Adipocyte (in vitro differentiated cells): ENCODE results near the gene FANCE.
A peak's percentile ranks its signal among the peaks of the same experiment; 100 is the strongest.

Source experiments
- DNase-seq: peaks from one replicate; pipeline ENCODE4 v3.0.0-alpha.2; 2015; ENCODE audit warnings: low read depth
- H3K27me3 ChIP-seq: replicated peaks from 2 replicates; pipeline ENCODE4 v1.7.0; 2013; ENCODE audit warnings: mild to moderate bottlenecking, low read length, moderate library complexity; ENCODE audit not compliant: control insufficient read depth, insufficient read depth
- H3K36me3 ChIP-seq: 2 replicates; pipeline ENCODE4 v1.7.0; 2013; ENCODE audit warnings: low read length, mild to moderate bottlenecking, moderate library complexity; ENCODE audit not compliant: control insufficient read depth, insufficient read depth, severe bottlenecking
- H3K4me1 ChIP-seq: 2 replicates; pipeline ENCODE4 v1.7.0; 2013; ENCODE audit warnings: mild to moderate bottlenecking, low read length, moderate library complexity; ENCODE audit not compliant: control insufficient read depth, insufficient read depth
- H3K4me3 ChIP-seq: 2 replicates; pipeline ENCODE4 v1.7.0; 2013; ENCODE audit warnings: mild to moderate bottlenecking, low read length, moderate library complexity
- H3K9ac ChIP-seq: 2 replicates; pipeline ENCODE4 v1.7.0; 2013; ENCODE audit warnings: mild to moderate bottlenecking, low read length, moderate library complexity
- H3K9me3 ChIP-seq: 2 replicates; pipeline ENCODE4 v1.7.0; 2013; ENCODE audit warnings: mild to moderate bottlenecking, low read length, moderate library complexity; ENCODE audit not compliant: control insufficient read depth

The FANCE gene

GRCh38 chr6:35487658-35488516 lies 35.7 kb downstream of the FANCE start:
- Histone ChIP-seq H3K27me3 (no peaks in the 10 kb centered on the region), H3K9ac (no peak overlapping the region), H3K4me3 (no peak overlapping the region), H3K36me3 (peaks cover 6% of the 10 kb centered on the region), H3K4me1 (peaks cover 35% of the 10 kb centered on the region), H3K9me3 (no peaks in the 10 kb centered on the region)
- peak; percentile 33 for DNase-seq

DNA sequence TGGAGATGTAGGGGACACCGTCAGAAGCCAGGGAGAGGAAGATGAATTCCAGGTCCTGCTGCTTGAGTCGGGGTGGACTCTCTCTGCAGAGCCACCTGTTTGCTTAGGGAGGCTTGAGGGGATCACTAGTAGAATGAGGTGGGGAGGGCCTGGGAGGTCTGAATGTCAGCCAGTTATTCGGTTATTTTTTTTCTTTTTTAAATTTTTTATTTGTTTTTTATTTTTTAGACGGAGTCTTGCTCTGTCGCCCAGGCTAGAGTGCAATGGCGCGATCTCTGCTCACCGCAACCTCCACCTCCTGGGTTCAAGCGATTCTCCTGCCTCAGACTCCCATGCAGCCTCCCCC lies 36.4 kb downstream of the FANCE start:
- H3K4me1 ChIP-seq = peaks cover 35% of the 10 kb centered on the region
- no peak for DNase-seq

DNA sequence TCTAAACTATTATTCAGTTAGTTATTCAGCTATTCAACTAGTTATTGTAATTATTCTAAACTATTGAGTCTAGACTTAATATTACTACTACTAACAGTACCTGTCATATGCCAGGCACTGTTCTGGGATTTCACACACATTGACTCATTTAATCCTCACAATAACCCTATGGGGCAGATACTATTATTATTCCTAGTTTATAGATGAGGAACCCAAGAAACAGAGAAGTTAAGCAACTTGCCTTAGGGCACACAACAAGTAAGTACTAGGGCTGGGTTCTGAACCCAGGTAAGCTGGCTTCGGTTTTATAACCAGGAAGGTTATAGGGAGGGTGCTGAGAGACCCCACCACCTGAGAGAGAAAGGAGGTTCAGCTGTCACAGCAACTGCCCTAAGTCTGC lies 36.9 kb downstream of the FANCE start:
- Histone ChIP-seq H3K27me3 (no peaks in the 10 kb centered on the region), H3K4me1 (peaks cover 39% of the 10 kb centered on the region)

More for the DNA sequence above, 36.4 kb downstream of the FANCE start:
- Histone ChIP-seq H3K4me3 (no peak overlapping the region), H3K9ac (no peak overlapping the region), H3K36me3 (peaks cover 4% of the 10 kb centered on the region), H3K9me3 (no peaks in the 10 kb centered on the region), H3K27me3 (no peaks in the 10 kb centered on the region)

GRCh38 chr6:35489995-35490791 lies 38.1 kb downstream of the FANCE start:
- Histone ChIP-seq H3K9ac (peak overlapping the region; percentile 20), H3K4me3 (peak overlapping the region; percentile 39), H3K27me3 (no peaks in the 10 kb centered on the region), H3K9me3 (no peaks in the 10 kb centered on the region), H3K4me1 (peaks cover 42% of the 10 kb centered on the region), H3K36me3 (no peaks in the 10 kb centered on the region)
- DNase-seq = peak; percentile 71

More for the DNA sequence above, 36.9 kb downstream of the FANCE start:
- Histone ChIP-seq H3K4me3 (no peak overlapping the region), H3K36me3 (peaks cover 2% of the 10 kb centered on the region), H3K9me3 (no peaks in the 10 kb centered on the region), H3K9ac (no peak overlapping the region)
- no peak for DNase-seq

DNA sequence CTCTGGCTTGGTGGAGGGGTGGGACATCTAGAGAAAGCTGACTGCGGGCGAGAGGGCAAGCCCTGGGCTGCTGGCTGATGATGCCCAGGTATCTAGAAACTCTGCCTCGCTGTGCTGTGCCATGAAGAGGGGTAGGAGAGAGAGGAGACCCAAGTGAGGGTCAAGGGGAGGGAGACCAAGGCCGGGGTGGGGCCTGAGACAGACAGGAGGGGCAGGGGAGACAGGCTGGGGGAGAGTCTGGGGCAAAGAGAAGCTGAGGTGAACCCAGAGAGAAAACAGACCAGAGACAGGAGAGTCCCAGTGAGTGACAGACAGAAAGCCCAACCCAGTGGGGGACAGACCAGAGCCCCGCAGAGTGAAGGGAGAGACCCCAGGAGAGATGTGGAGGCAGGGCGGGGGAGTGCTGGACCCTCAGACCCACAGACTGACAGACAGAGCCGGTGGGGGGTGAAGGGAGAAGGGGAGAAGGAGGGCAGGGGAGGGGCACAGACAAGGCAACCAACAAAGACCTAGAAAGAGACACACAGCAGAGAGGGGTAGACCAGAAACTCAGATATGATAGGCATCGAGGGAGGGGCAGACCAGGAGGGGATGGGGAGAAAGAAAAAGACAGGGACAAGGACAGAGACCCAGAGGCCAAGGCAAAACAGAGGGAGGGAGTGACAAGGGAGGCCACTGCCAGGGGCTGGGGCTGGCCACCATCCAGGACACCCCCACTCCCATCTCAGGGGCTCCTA lies 38.9 kb downstream of the FANCE start:
- H3K9ac ChIP-seq = no peak overlapping the region
- no peak overlapping the region for H3K4me3 ChIP-seq
- peaks cover 41% of the 10 kb centered on the region for H3K4me1 ChIP-seq
- DNase-seq = no peak
- no peaks in the 10 kb centered on the region for H3K9me3 ChIP-seq
- H3K27me3 ChIP-seq = no peaks in the 10 kb centered on the region
- H3K36me3 ChIP-seq = no peaks in the 10 kb centered on the region

DNA sequence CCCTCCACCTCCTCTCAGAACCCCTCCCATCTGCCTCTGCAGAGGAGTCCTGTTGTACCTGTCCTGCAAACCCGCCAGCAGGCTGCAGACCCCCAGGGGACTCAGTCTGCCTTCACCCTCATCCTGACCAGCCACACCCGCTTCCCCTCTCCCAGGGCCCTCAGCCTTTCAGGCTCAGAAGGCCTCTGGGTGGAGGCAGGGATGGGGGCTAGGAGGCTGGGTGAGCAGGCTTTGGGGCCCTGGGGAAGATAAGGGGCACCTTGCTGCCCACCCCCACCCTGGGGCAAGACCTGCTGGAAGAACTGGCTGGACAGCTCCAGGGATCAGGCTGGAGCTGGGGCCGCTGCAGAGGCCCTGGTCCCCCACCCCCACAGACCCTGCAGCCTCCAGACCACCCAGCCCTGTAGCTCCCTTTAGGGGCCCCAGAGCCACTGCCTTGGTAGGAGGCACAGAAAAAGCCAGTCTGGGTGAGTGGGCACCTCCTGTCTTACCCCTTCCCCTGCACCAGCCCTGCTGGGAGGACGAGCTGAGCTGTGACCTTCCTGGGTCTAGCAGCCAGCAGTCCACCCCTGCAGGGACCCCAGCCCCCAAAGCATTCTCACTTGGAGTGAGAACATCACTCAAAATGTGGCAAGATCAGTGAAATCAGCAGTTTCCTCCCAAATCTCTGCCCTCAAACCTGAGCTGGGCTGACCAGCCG lies 39.6 kb downstream of the FANCE start:
- H3K9ac ChIP-seq = peak overlapping the region; percentile 29
- H3K36me3 ChIP-seq = no peaks in the 10 kb centered on the region
- DNase-seq = peak; percentile 24

DNA sequence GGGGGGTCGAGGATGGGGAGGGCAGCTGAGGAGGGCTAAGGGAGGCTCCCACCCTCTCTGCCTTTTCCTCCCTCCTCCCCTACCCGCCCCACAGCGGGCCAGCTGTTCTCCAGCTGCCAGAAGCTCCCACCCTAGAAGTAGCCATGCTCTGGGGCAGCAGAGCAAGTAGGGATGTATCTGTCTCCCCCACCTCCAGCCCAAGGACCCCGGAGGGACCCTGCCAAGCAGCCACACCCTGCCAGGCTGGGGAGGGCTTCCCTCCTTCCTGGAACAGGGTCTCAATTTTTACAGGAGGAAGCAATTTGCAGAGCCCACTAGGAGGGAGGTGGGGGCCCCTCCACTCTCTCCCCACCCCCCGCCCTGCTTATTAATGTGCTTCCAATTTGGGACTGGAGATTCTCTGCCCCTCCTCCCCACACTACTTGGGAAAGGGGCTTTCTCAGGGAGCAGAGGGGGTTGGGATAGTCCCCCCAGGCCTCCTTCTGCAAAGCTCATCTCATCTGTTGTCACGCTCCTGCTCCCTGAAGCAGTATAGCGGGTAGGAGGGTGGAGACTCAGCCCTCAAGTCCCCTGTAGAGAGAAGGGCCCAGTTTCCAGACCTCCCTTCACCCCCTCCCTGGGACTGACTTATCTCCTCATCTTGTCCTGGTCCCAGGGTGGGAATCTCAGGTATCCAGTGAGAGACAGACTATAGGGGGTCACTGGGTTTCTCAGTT lies 40.3 kb downstream of the FANCE start:
- Histone ChIP-seq H3K9ac (peak overlapping the region; percentile 29), H3K9me3 (no peaks in the 10 kb centered on the region), H3K4me3 (no peak overlapping the region), H3K4me1 (peaks cover 36% of the 10 kb centered on the region), H3K36me3 (no peaks in the 10 kb centered on the region), H3K27me3 (no peaks in the 10 kb centered on the region)
- DNase-seq = peak; percentile 21

More for the DNA sequence above, 39.6 kb downstream of the FANCE start:
- no peaks in the 10 kb centered on the region for H3K27me3 ChIP-seq
- no peak overlapping the region for H3K4me3 ChIP-seq
- peaks cover 36% of the 10 kb centered on the region for H3K4me1 ChIP-seq
- no peaks in the 10 kb centered on the region for H3K9me3 ChIP-seq

- no peaks in the 10 kb centered on the region for H3K36me3 ChIP-seq
- no peaks in the 10 kb centered on the region for H3K9me3 ChIP-seq
- H3K4me3 ChIP-seq = no peak overlapping the region
- no peak overlapping the region for H3K9ac ChIP-seq
- peak; percentile 16 for DNase-seq
- H3K4me1 ChIP-seq = peaks cover 32% of the 10 kb centered on the region
- H3K27me3 ChIP-seq = no peaks in the 10 kb centered on the region
Measured at GRCh38 chr6:35492974-35493284, 40.8 kb downstream of the FANCE start.

GRCh38 chr6:35493307-35493983 lies 41.3 kb downstream of the FANCE start:
- Histone ChIP-seq H3K27me3 (no peaks in the 10 kb centered on the region), H3K4me1 (peaks cover 34% of the 10 kb centered on the region), H3K4me3 (no peak overlapping the region), H3K36me3 (no peaks in the 10 kb centered on the region), H3K9ac (no peak overlapping the region), H3K9me3 (no peaks in the 10 kb centered on the region)
- DNase-seq = no peak

DNA sequence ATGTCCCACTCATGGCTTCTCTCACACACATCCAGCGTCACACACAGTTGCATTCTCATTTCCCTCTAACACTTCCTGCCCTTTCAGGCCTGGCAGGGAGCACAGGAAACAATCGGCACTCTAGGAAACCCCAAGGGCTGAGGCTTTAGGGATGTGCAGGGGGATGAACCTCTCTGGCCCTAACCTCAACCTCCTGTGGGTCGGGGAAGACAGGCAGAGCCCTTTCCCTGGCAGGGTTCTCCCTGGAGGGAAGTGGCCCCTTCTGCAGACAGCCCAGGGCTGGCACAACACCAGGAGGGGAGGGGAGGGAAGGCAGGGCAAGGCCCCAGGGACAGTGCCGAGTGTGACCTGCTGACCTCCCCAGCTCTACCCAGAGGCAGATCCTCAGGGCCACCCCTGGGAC lies 42.0 kb downstream of the FANCE start:
- Histone ChIP-seq H3K9ac (peak overlapping the region; percentile 35), H3K4me1 (peaks cover 34% of the 10 kb centered on the region)
- DNase-seq = peak; percentile 39

More for the DNA sequence above, 42.0 kb downstream of the FANCE start:
- Histone ChIP-seq H3K27me3 (no peaks in the 10 kb centered on the region), H3K9me3 (no peaks in the 10 kb centered on the region), H3K4me3 (peak overlapping the region; percentile 56), H3K36me3 (no peaks in the 10 kb centered on the region)
